ENCODE data around the gene ABCA4. TPM values are rescaled to one million over a fixed set of nuclear protein-coding genes. Genes with fewer than 3 reads are reported as not detected.

Gene ABCA4
- total and polyA plus RNA-seq, 8 donors = 0.83 to 2.7 (median 1.6) TPM

DNA sequence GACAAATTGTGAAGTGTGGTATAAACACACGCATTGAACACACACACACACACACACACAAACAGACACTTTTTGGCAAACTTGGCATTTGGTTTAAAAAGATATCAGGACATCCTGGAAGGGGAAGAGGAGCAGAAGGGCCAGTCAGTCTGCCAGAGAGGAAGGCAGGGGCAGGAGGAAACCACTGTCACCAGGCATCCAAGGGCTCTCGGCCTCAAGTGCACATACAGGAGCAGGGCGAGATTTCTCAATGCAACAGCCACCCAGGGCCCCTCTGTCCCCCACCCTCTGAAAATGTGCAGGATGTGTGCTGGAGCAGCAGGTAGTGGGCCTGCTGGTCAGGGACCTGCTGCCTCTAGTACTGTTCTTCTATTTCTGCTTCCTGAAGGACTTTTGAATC, 71.2 kb downstream of the ABCA4 start:
- no peak overlapping the region for H3K4me3 ChIP-seq
- peaks cover 16 to 39% of the 10 kb centered on the region in 2 donors for H3K4me1 ChIP-seq
- DNase-seq (no peak), ATAC-seq (peak; percentile 24)
- no peak for TF ChIP-seq CTCF (IDR thresholded peaks at IDR 0.05)
- H3K9me3 ChIP-seq = no peaks in the 10 kb centered on the region
- no peaks in the 10 kb centered on the region for H3K36me3 ChIP-seq
- H3K27ac ChIP-seq = peak overlapping the region; percentile 75 to 83
- intact Hi-C loops (cut with DNase I) = loop anchor here (5.0 to 10.0 kb wide), 3 partner anchors 275 to 288 kb away; no protein-coding TSS in a partner anchor
- no peaks in the 10 kb centered on the region for H3K27me3 ChIP-seq

- peaks cover 16 to 47% of the 10 kb centered on the region in 2 donors for H3K4me1 ChIP-seq
- no peaks in the 10 kb centered on the region for H3K9me3 ChIP-seq
- no peak overlapping the region for H3K4me3 ChIP-seq
- no peak for TF ChIP-seq CTCF (IDR thresholded peaks at IDR 0.05)
- H3K27me3 ChIP-seq = no peaks in the 10 kb centered on the region
- no peaks in the 10 kb centered on the region for H3K36me3 ChIP-seq
- H3K27ac ChIP-seq = peak overlapping the region; percentile 75 to 83
- peak; percentile 4 for ATAC-seq
- DNase-seq = no peak
- intact Hi-C loops (cut with DNase I) = loop anchor here (5.0 to 10.0 kb wide), 2 partner anchors 276 to 289 kb away; no protein-coding TSS in a partner anchor
These were observed 72.4 kb downstream of the ABCA4 start for GRCh38 chr1:94048413-94049164.

- no peak overlapping the region for H3K4me3 ChIP-seq
- ATAC-seq (no peak), DNase-seq (no peak)
- H3K9me3 ChIP-seq = no peaks in the 10 kb centered on the region
- intact Hi-C loops (cut with DNase I) = loop anchor here (5.0 to 10.0 kb wide), 2 partner anchors 277 to 289 kb away; no protein-coding TSS in a partner anchor
- TF ChIP-seq CTCF (IDR thresholded peaks at IDR 0.05) = no peak
- H3K27me3 ChIP-seq = no peaks in the 10 kb centered on the region
- H3K27ac ChIP-seq = peak overlapping the region; percentile 75 to 78
- no peaks in the 10 kb centered on the region for H3K36me3 ChIP-seq
- peaks cover 16 to 47% of the 10 kb centered on the region in 2 donors for H3K4me1 ChIP-seq
These were observed 73.0 kb downstream of the ABCA4 start for GRCh38 chr1:94047949-94048348.

DNA sequence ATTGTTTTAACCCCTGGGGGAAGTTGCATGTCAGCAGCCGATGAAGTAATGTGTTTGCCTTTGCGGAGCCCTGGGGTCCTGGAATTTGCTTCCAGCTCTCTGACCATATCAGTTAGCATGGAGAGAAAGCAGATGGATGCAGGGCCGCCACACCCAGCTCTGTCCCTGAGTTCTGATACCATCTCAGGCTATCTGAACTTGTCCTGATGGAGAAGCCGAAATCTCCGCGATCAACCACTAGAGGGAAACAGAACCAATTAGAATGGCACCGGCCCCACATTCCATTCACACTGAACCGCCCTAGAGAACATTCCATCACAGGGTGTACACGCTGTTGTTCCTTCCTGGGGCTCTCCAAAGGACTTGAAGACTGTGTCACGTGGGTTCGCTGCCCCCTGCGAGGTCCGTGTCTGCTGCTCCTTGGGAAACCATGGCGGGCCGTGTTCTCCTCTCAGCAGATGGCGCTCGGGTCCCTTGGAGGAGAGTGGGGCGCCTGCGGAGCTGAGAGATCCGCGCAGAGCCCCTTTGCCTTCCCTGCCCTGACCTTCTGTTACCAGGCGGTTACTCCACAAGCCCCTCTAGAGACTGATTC, 75.4 kb downstream of the ABCA4 start:
- H3K4me3 ChIP-seq = no peak overlapping the region

More for the DNA sequence above, 75.4 kb downstream of the ABCA4 start:
- DNase-seq = peak; percentile 77 to 93 (median 88)
- H3K4me1 ChIP-seq = peaks cover 12 to 47% of the 10 kb centered on the region in 2 donors
- intact Hi-C loops (cut with DNase I) = loop anchor here (5.0 to 10.0 kb wide), 2 partner anchors 279 to 292 kb away; no protein-coding TSS in a partner anchor
- no peaks in the 10 kb centered on the region for H3K9me3 ChIP-seq
- no peaks in the 10 kb centered on the region for H3K27me3 ChIP-seq
- H3K36me3 ChIP-seq = no peaks in the 10 kb centered on the region
- TF ChIP-seq CTCF (IDR thresholded peaks at IDR 0.05) = peak; percentile 59 to 71
- peak overlapping the region; percentile 78 to 79 for H3K27ac ChIP-seq
- peak; percentile 92 for ATAC-seq

Data from left lung (tissue), 10 donors.